ENCODE data around the gene TRIL.

The TRIL gene

DNA sequence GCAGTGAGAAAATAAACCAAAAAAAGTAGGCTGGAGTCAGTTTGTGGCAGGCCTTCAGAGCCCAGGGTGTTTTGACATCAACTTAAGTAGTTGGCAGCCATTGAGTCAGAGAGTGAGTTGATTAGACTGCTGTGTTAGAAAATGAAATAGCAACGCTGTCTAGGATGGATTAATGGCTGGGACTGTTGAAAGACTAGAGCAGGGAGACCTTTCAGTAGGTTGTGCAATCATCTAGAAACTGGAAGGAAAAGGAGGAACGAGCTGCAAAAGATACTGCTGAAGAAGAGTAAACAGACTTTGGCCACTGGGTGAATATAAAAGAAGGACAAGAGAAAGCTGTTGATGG lies 28.6 kb upstream of the TRIL start:
- no peak overlapping the region for H2BK15ac ChIP-seq (ENCODE audit: low read length)
- no peak overlapping the region for H3K14ac ChIP-seq (ENCODE audit: low read length)
- H2AK5ac ChIP-seq (ENCODE audit: low read depth, low read length) = no peak overlapping the region
- no peak overlapping the region for H4K91ac ChIP-seq (ENCODE audit: low read depth, low read length, poor library complexity)
- no peak overlapping the region for H3K23ac ChIP-seq (ENCODE audit: low read depth, low read length, poor library complexity)
- H2BK120ac ChIP-seq (ENCODE audit: low read depth, low read length) = no peak overlapping the region
- H3K4me1 ChIP-seq (ENCODE audit: control insufficient read depth in 2 of 2, insufficient read depth in 1 of 2, low read depth in 1 of 2, low read length in 2 of 2) = peaks cover 12 to 22% of the 10 kb centered on the region in 2 donors
- H3K27me3 ChIP-seq (ENCODE audit: control insufficient read depth in 3 of 3, insufficient read depth in 3 of 3, low read depth in 1 of 3, low read length in 3 of 3) = no peaks in the 10 kb centered on the region
- no peak overlapping the region for H3K9ac ChIP-seq (ENCODE audit: low read depth, low read length, poor library complexity)
- DNase-seq (ENCODE audit: low spot score) = no peak
- no peak overlapping the region for H3K4me2 ChIP-seq (ENCODE audit: insufficient read depth, low read length, poor library complexity, severe bottlenecking)
- no peak overlapping the region for H3K18ac ChIP-seq (ENCODE audit: low read length)
- H2AFZ ChIP-seq (ENCODE audit: low read length) = peak overlapping the region; percentile 53
- no peak overlapping the region for H4K8ac ChIP-seq (ENCODE audit: low read depth, low read length)
- no peak overlapping the region for H2BK12ac ChIP-seq (ENCODE audit: low read length)
- H3K79me1 ChIP-seq (ENCODE audit: low read depth, low read length) = no peaks in the 10 kb centered on the region
- H3K36me3 ChIP-seq (replicated peaks in 1 of 2; ENCODE audit: control insufficient read depth in 2 of 2, insufficient read depth in 2 of 2, low read length in 2 of 2) = no peaks in the 10 kb centered on the region
- WGBS, 2 donors (ENCODE audit: extremely low coverage in 2 of 2, insufficient read length in 2 of 2, insufficient replicate concordance in 1 of 2) = no CpG with 5 or more reads among the region's 2 CpGs
- H3K9me3 ChIP-seq (replicated peaks in 1 of 2; ENCODE audit: control insufficient read depth in 2 of 2, insufficient read depth in 1 of 2, low read depth in 1 of 2, low read length in 2 of 2) = no peaks in the 10 kb centered on the region
- no peak overlapping the region for H3K27ac ChIP-seq (replicated peaks; ENCODE audit: low read length)
- no peak overlapping the region for H2BK5ac ChIP-seq (ENCODE audit: low read length)
- no peak overlapping the region for H3K4me3 ChIP-seq (ENCODE audit: low read length in 2 of 2)
- no peak overlapping the region for H3K4ac ChIP-seq (ENCODE audit: low read length)

DNA sequence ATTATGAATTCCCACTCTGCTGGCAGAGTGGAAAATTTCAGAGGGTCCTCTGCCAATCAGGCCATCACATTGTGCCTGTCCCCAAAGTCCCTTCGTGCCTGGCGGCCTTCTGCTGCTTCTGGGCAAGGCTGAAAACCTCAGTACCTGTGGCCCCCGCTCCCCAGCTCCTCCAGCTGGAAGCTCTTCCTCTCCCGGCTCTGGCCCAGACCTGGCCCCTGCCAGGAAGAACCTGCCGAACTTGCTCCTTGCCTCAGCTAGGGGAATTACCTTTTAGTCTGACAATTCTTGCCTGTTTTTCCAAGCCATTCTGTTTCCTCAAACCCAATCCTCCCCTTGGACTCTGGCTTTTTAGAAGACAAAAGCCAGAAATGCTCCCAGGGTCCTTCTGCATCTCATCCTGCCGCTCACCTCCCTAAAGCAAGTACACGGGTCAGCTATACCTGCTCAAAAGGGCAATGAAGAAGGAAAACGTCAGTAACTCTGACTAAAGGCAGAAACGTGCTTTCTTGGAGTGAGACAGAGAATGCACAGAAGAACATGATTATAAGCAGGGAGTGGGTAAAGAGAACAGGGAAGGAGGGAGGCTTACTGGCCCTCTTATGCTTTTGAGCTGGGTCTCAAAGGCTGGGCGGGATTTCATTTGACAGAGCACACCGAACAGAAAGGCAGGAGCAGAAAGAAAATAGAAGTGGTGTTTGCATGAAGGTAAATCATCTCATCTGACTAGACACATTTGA lies 28.1 kb upstream of the TRIL start:
- Histone ChIP-seq H2BK12ac (ENCODE audit: low read length) (no peak overlapping the region), H3K27me3 (ENCODE audit: control insufficient read depth in 3 of 3, insufficient read depth in 3 of 3, low read depth in 1 of 3, low read length in 3 of 3) (no peaks in the 10 kb centered on the region), H3K23ac (ENCODE audit: low read depth, low read length, poor library complexity) (no peak overlapping the region), H3K18ac (ENCODE audit: low read length) (peak overlapping the region; percentile 60), H3K4me2 (ENCODE audit: insufficient read depth, low read length, poor library complexity, severe bottlenecking) (no peak overlapping the region), H3K79me1 (ENCODE audit: low read depth, low read length) (no peaks in the 10 kb centered on the region), H3K9me3 (replicated peaks in 1 of 2; ENCODE audit: control insufficient read depth in 2 of 2, insufficient read depth in 1 of 2, low read depth in 1 of 2, low read length in 2 of 2) (no peaks in the 10 kb centered on the region), H3K4ac (ENCODE audit: low read length) (no peak overlapping the region), H3K36me3 (replicated peaks in 1 of 2; ENCODE audit: control insufficient read depth in 2 of 2, insufficient read depth in 2 of 2, low read length in 2 of 2) (no peaks in the 10 kb centered on the region), H4K91ac (ENCODE audit: low read depth, low read length, poor library complexity) (no peak overlapping the region), H2BK120ac (ENCODE audit: low read depth, low read length) (no peak overlapping the region), H2BK15ac (ENCODE audit: low read length) (no peak overlapping the region), H2AK5ac (ENCODE audit: low read depth, low read length) (peak overlapping the region; percentile 9), H3K14ac (ENCODE audit: low read length) (no peak overlapping the region), H3K4me1 (ENCODE audit: control insufficient read depth in 2 of 2, insufficient read depth in 1 of 2, low read depth in 1 of 2, low read length in 2 of 2) (peaks cover 12 to 22% of the 10 kb centered on the region in 2 donors), H4K8ac (ENCODE audit: low read depth, low read length) (no peak overlapping the region), H3K9ac (ENCODE audit: low read depth, low read length, poor library complexity) (no peak overlapping the region), H2AFZ (ENCODE audit: low read length) (peak overlapping the region; percentile 53), H2BK5ac (ENCODE audit: low read length) (no peak overlapping the region), H3K27ac (replicated peaks; ENCODE audit: low read length) (no peak overlapping the region), H3K4me3 (ENCODE audit: low read length in 2 of 2) (no peak overlapping the region)
- no CpG with 5 or more reads among the region's 11 CpGs for WGBS, 2 donors (ENCODE audit: extremely low coverage in 2 of 2, insufficient read length in 2 of 2, insufficient replicate concordance in 1 of 2)
- DNase-seq (ENCODE audit: low spot score) = no peak

DNA sequence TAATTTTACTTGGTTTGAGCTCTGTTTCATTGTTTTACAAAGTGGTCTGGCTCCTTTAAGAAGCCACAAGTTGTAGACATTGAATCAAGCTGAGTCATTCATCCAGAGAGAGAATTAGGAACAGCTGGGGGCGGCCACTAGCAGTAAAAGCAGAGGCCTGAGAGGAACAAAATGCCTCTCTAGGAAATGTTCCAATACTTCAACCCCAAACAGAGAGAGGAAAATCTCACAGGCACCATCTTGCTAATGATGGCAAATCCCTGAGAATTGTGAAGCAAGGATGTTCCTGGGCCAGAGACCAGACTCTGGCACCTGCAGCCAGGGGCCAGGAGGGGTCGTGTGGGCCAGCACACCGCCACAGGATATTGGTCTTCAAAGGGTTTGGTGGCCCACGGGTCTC lies 26.5 kb upstream of the TRIL start:
- Histone ChIP-seq H2AK5ac (ENCODE audit: low read depth, low read length) (no peak overlapping the region), H3K23ac (ENCODE audit: low read depth, low read length, poor library complexity) (no peak overlapping the region), H4K91ac (ENCODE audit: low read depth, low read length, poor library complexity) (no peak overlapping the region), H3K14ac (ENCODE audit: low read length) (no peak overlapping the region), H2BK15ac (ENCODE audit: low read length) (no peak overlapping the region), H4K8ac (ENCODE audit: low read depth, low read length) (no peak overlapping the region), H3K18ac (ENCODE audit: low read length) (no peak overlapping the region), H3K27me3 (ENCODE audit: control insufficient read depth in 3 of 3, insufficient read depth in 3 of 3, low read depth in 1 of 3, low read length in 3 of 3) (no peaks in the 10 kb centered on the region), H3K9me3 (replicated peaks in 1 of 2; ENCODE audit: control insufficient read depth in 2 of 2, insufficient read depth in 1 of 2, low read depth in 1 of 2, low read length in 2 of 2) (peaks cover 0 to 3% of the 10 kb centered on the region in 2 donors), H2AFZ (ENCODE audit: low read length) (peak overlapping the region; percentile 78), H2BK120ac (ENCODE audit: low read depth, low read length) (no peak overlapping the region), H3K27ac (replicated peaks; ENCODE audit: low read length) (peak overlapping the region; percentile 75), H3K4me2 (ENCODE audit: insufficient read depth, low read length, poor library complexity, severe bottlenecking) (no peak overlapping the region), H3K9ac (ENCODE audit: low read depth, low read length, poor library complexity) (no peak overlapping the region), H3K4me3 (ENCODE audit: low read length in 2 of 2) (no peak overlapping the region), H3K4me1 (ENCODE audit: control insufficient read depth in 2 of 2, insufficient read depth in 1 of 2, low read depth in 1 of 2, low read length in 2 of 2) (peaks cover 12 to 14% of the 10 kb centered on the region in 2 donors), H2BK12ac (ENCODE audit: low read length) (no peak overlapping the region), H3K4ac (ENCODE audit: low read length) (no peak overlapping the region), H3K36me3 (replicated peaks in 1 of 2; ENCODE audit: control insufficient read depth in 2 of 2, insufficient read depth in 2 of 2, low read length in 2 of 2) (no peaks in the 10 kb centered on the region), H2BK5ac (ENCODE audit: low read length) (no peak overlapping the region), H3K79me1 (ENCODE audit: low read depth, low read length) (no peaks in the 10 kb centered on the region)
- no CpG with 5 or more reads among the region's 4 CpGs for WGBS, 2 donors (ENCODE audit: extremely low coverage in 2 of 2, insufficient read length in 2 of 2, insufficient replicate concordance in 1 of 2)
- peak; percentile 31 for DNase-seq (ENCODE audit: low spot score)

DNA sequence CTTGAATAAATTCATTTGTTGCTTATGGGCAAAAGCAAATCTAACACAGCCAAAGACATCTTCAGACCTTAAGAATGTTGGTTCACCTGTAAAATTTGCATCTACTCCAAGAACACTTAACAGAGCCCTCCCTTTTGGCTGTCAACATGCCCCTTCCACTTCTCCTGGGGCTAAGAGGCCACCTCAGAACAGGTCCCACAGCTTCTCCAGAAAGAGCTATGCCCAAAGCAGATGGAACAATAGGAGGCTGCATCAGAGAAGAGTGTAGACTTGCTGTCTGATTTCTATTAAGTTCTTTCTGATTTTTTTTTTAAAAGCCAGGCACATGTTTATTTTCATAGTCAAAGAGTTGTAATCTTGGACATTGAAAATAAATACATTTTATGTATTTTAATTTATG lies 26.1 kb upstream of the TRIL start:
- no peak overlapping the region for H2BK12ac ChIP-seq (ENCODE audit: low read length)
- no peak for DNase-seq (ENCODE audit: low spot score)
- no peaks in the 10 kb centered on the region for H3K27me3 ChIP-seq (ENCODE audit: control insufficient read depth in 3 of 3, insufficient read depth in 3 of 3, low read depth in 1 of 3, low read length in 3 of 3)
- peaks cover 0 to 6% of the 10 kb centered on the region in 2 donors for H3K9me3 ChIP-seq (replicated peaks in 1 of 2; ENCODE audit: control insufficient read depth in 2 of 2, insufficient read depth in 1 of 2, low read depth in 1 of 2, low read length in 2 of 2)
- peak overlapping the region; percentile 78 for H2AFZ ChIP-seq (ENCODE audit: low read length)
- no peak overlapping the region for H3K14ac ChIP-seq (ENCODE audit: low read length)
- H2BK5ac ChIP-seq (ENCODE audit: low read length) = no peak overlapping the region
- H3K4me1 ChIP-seq (ENCODE audit: control insufficient read depth in 2 of 2, insufficient read depth in 1 of 2, low read depth in 1 of 2, low read length in 2 of 2) = peaks cover 12 to 14% of the 10 kb centered on the region in 2 donors
- H2AK5ac ChIP-seq (ENCODE audit: low read depth, low read length) = no peak overlapping the region
- no peaks in the 10 kb centered on the region for H3K36me3 ChIP-seq (replicated peaks in 1 of 2; ENCODE audit: control insufficient read depth in 2 of 2, insufficient read depth in 2 of 2, low read length in 2 of 2)
- H4K91ac ChIP-seq (ENCODE audit: low read depth, low read length, poor library complexity) = no peak overlapping the region
- no peak overlapping the region for H3K9ac ChIP-seq (ENCODE audit: low read depth, low read length, poor library complexity)
- H2BK120ac ChIP-seq (ENCODE audit: low read depth, low read length) = no peak overlapping the region
- H3K4me3 ChIP-seq (ENCODE audit: low read length in 2 of 2) = no peak overlapping the region
- H3K18ac ChIP-seq (ENCODE audit: low read length) = no peak overlapping the region
- H3K27ac ChIP-seq (replicated peaks; ENCODE audit: low read length) = peak overlapping the region; percentile 55
- no peaks in the 10 kb centered on the region for H3K79me1 ChIP-seq (ENCODE audit: low read depth, low read length)
- no peak overlapping the region for H3K23ac ChIP-seq (ENCODE audit: low read depth, low read length, poor library complexity)
- no peak overlapping the region for H3K4me2 ChIP-seq (ENCODE audit: insufficient read depth, low read length, poor library complexity, severe bottlenecking)
- no peak overlapping the region for H4K8ac ChIP-seq (ENCODE audit: low read depth, low read length)
- no peak overlapping the region for H3K4ac ChIP-seq (ENCODE audit: low read length)
- H2BK15ac ChIP-seq (ENCODE audit: low read length) = no peak overlapping the region

Data from neuronal stem cell (in vitro differentiated cells).